Heart right ventricle (tissue), 16 donors: ENCODE measurements around the gene HOXC11. TPM values are rescaled to one million over a fixed set of nuclear protein-coding genes. Genes with fewer than 3 reads are reported as not detected.

Experiments
- ATAC-seq, 8 donors: fragments of 200-7000 bp; cut with Tn5 transposase; one replicate each; pipeline ENCODE4 v1.9.1; 2020; ENCODE audit warnings: mild to moderate bottlenecking in 8 of 8, moderate library complexity in 8 of 8, moderate number of reproducible peaks in 1 of 8
- DNase-seq, 2 donors: peaks; one replicate each; pipeline ENCODE4 v3.0.0-alpha.2; 2020
- H3K27ac ChIP-seq, 10 donors: fragments of 200-600 bp; sonication (generic) in 2 of 10; one replicate each; pipeline versions ENCODE4 v1.5.0 to v1.8.0; 2020 to 2022; ENCODE audit warnings: mild to moderate bottlenecking in 3 of 10
- H3K27me3 ChIP-seq, 7 donors: fragments of 200-600 bp; one replicate each; pipeline ENCODE4 v1.8.0; 2021 to 2022; ENCODE audit warnings: mild to moderate bottlenecking in 2 of 7
- H3K36me3 ChIP-seq, 9 donors: fragments of 200-600 bp; sonication (generic) in 1 of 9; one replicate each; pipeline versions ENCODE4 v1.5.0 to v1.8.0; 2020 to 2022; ENCODE audit warnings: mild to moderate bottlenecking in 2 of 9
- H3K4me1 ChIP-seq, 9 donors: fragments of 200-600 bp; sonication (generic) in 1 of 9; one replicate each; pipeline versions ENCODE4 v1.5.0 to v1.8.0; 2020 to 2022; ENCODE audit warnings: mild to moderate bottlenecking in 4 of 9
- H3K4me3 ChIP-seq, 10 donors: fragments of 200-600 bp; sonication (generic) in 2 of 10; one replicate each; pipeline versions ENCODE4 v1.5.0 to v1.8.0; 2020 to 2022; ENCODE audit warnings: mild to moderate bottlenecking in 7 of 10, moderate library complexity in 2 of 10
- H3K9me3 ChIP-seq, 11 donors: fragments of 200-600 bp in 10 of 11; sonication (generic) in 2 of 11; one replicate each; pipeline versions ENCODE4 v1.5.0 to v1.8.0; 2013 to 2022; ENCODE audit warnings: mild to moderate bottlenecking in 2 of 11, control low read depth in 1 of 11, moderate library complexity in 1 of 11
- CTCF ChIP-seq, 9 donors: fragments of 200-600 bp; sonication (generic) in 2 of 9; IDR thresholded peaks; one replicate each; pipeline versions ENCODE4 v1.5.0 to v1.8.0; 2021 to 2022; ENCODE audit warnings: antibody characterized with exemption in 9 of 9, mild to moderate bottlenecking in 5 of 9, moderate library complexity in 1 of 9
- WGBS, 2 donors: extraction: QIAGEN DNeasy Blood & Tissue Kit; methylation state at CpG; one replicate each; pipeline ENCODE4 v1.1.7; 2013; ENCODE audit warnings: inconsistent platforms in 1 of 2; 5-methylcytosine and 5-hydroxymethylcytosine counted together
- intact Hi-C, 10 donors: fragments of 100-400 bp; cut with DNase I; formaldehyde crosslinking; loops; one replicate each; pipeline versions ENCODE4 v1.11.1 to v1.14.2; 2022
- polyA plus RNA-seq, 2 donors: library from polyadenylated mRNA; stranded (reverse); fragments of 200-250 nt; gene quantifications; one replicate each; pipeline ENCODE4 v1.2.3, GENCODE V29; 2013
- total RNA-seq, 10 donors: library from RNA; stranded (reverse); fragmentation: NEBNext Ultra II Directional in 3 of 10; extraction: Animal tissue kit (Norgen Biotek cat#: 25700) in 3 of 10; gene quantifications; one replicate each; pipeline versions ENCODE4 v1.2.1 to v1.2.4, GENCODE V29; 2021 to 2023
- donor health status: Arrhythmogenic right ventricular cardiomyopathy.
- donor health status: ischemic (EF 13 %, LVEDD 7.1; RV severe dilation, severe dysfunction).
- donor health status: healthy with polysubstance abuse.
- donor health status: DM: no; HTN: yes; CAD: no.
- donor health status: DM: no; HTN: no; CAD: no.
- donor health status: ischemic (EF 25% LVEDD 6.9; RV normal size, moderate dysfunction).
- donor health status: ischemic (EF 25% LVEDD 5.7; RV mildly dilated, moderate dysfunction).
- donor health status: healthy.
- donor health status: DM: yes; HTN: yes; CAD: no.
- donor health status: Ischemic cardiomyopathy.
- donor health status: ischemic (EF 35%, LVEDD 5.7; RV mildly dilated, moderate dysfunction).
- donor health status: nonischemic (EF 11% LVEDD 7.7; RV severe dilation, severe dysfunction).
- donor health status: DM: yes; HTN: yes; CAD: no.
- donor health status: PGD.
- donor health status: ischemic (EF 29% LVEDD 5.4; RV normal size, mild dysfunction).
- donor health status: nonischemic (EF 23%, LVEDD 6.1; RV moderate dilation, normal function).

Gene HOXC11
- total and polyA plus RNA-seq, 12 donors, result not detected

GRCh38 chr12:54001283-54002187, 28.6 kb downstream of the HOXC11 start:
- Histone ChIP-seq H3K4me3 (no peak overlapping the region), H3K27me3 (peaks cover 49 to 100% (median 100%) of the 10 kb centered on the region in 7 donors), H3K36me3 (peaks cover 0 to 5% (median 0%) of the 10 kb centered on the region in 9 donors), H3K4me1 (peaks cover 5 to 27% (median 23%) of the 10 kb centered on the region in 9 donors), H3K27ac (no peak overlapping the region), H3K9me3 (no peaks in the 10 kb centered on the region)
- WGBS, 2 donors, result 17 to 31% methylated on average over 8 of the region's 8 CpGs
- TF ChIP-seq CTCF (IDR thresholded peaks at IDR 0.05), result no peak
- ATAC-seq, result no peak
- no peak for DNase-seq
- intact Hi-C loops, result loop anchor here in 1 of 10 donors (10.0 kb wide), 1 partner anchor 373 kb away; no protein-coding TSS in a partner anchor

DNA sequence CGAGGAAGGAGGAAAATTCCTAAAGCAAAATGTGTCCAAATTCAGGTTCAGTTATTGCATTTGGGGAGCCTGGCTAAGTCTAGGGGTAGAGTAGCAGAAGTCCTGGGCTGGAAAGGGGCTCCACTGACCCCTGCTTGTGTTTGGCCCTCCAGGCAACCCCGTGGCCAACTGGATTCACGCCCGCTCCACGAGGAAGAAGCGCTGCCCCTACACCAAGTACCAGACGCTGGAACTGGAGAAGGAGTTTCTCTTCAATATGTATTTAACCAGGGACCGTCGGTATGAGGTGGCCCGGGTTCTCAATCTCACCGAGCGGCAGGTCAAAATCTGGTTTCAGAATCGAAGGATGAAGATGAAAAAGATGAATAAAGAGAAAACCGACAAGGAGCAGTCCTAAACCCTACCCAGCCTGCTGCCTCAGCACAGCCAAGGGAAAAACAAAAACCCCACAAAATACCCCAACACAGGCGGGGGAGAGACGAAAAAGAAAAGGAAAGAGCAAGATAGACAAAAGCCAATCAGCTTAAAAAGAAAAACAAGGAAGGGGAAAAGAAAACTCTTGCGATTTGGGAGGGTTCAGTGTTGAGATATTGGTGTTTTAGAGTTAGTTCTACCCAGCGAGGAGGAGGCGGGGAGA, 29.5 kb downstream of the HOXC11 start:
- peaks cover 46 to 100% (median 100%) of the 10 kb centered on the region in 7 donors for H3K27me3 ChIP-seq
- ATAC-seq, result no peak
- intact Hi-C loops, result loop anchor here in 1 of 10 donors (10.0 kb wide), 1 partner anchor 372 kb away; no protein-coding TSS in a partner anchor
- TF ChIP-seq CTCF (IDR thresholded peaks at IDR 0.05), result no peak
- no peak overlapping the region for H3K27ac ChIP-seq
- 16 to 18% methylated on average over 19 of the region's 19 CpGs for WGBS, 2 donors
- H3K4me3 ChIP-seq, result no peak overlapping the region
- no peak for DNase-seq
- H3K4me1 ChIP-seq, result peaks cover 5 to 29% (median 23%) of the 10 kb centered on the region in 9 donors
- no peaks in the 10 kb centered on the region for H3K9me3 ChIP-seq
- H3K36me3 ChIP-seq, result peaks cover 0 to 5% (median 0%) of the 10 kb centered on the region in 9 donors

DNA sequence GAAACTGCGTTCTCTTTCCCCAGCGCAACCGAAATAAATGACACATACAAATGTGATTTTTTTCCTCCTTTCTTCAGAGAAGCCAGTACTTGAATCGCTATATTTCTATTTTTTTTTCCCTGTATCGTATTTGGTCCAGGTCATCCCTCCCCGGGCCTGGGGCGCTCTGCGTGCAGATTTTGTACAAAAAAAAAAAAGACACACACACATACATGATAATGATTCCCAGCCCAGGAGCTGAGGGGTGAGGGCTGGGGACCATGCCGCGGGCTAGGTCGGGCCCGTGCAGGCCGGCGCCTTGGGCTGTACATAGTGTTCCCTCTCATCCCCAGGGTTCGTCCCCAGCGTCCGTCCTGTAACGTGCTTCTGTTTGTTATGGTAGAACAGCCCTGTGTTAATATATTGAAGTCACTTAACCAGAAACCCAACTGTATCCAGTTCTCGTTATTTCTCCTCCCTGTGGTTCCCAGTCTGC, 30.0 kb downstream of the HOXC11 start:
- Histone ChIP-seq H3K4me1 (peaks cover 5 to 29% (median 22%) of the 10 kb centered on the region in 9 donors), H3K36me3 (peaks cover 0 to 5% (median 0%) of the 10 kb centered on the region in 9 donors), H3K4me3 (no peak overlapping the region), H3K27me3 (peaks cover 40 to 100% (median 100%) of the 10 kb centered on the region in 7 donors), H3K27ac (no peak overlapping the region), H3K9me3 (no peaks in the 10 kb centered on the region)
- no peak for TF ChIP-seq CTCF (IDR thresholded peaks at IDR 0.05)
- intact Hi-C loops, result loop anchor here in 1 of 10 donors (10.0 kb wide), 1 partner anchor 372 kb away; no protein-coding TSS in a partner anchor
- DNase-seq, result no peak
- ATAC-seq, result no peak
- 16 to 21% methylated on average over 19 of the region's 19 CpGs for WGBS, 2 donors

- H3K4me1 ChIP-seq, result peaks cover 5 to 29% (median 22%) of the 10 kb centered on the region in 9 donors
- no peak overlapping the region for H3K4me3 ChIP-seq
- H3K27ac ChIP-seq, result no peak overlapping the region
- DNase-seq (no peak), ATAC-seq (no peak)
- H3K27me3 ChIP-seq, result peaks cover 34 to 100% (median 99%) of the 10 kb centered on the region in 7 donors
- WGBS, 2 donors, result 27 to 29% methylated on average over 3 of the region's 3 CpGs
- H3K36me3 ChIP-seq, result peaks cover 0 to 5% (median 0%) of the 10 kb centered on the region in 9 donors
- no peaks in the 10 kb centered on the region for H3K9me3 ChIP-seq
- intact Hi-C loops, result loop anchor here in 2 of 10 donors (2.0 to 10.0 kb wide), 2 partner anchors 203 to 371 kb away; no protein-coding TSS in a partner anchor
- TF ChIP-seq CTCF (IDR thresholded peaks at IDR 0.05), result no peak
These were observed 30.7 kb downstream of the HOXC11 start for GRCh38 chr12:54003625-54004024.
